IMR-90 (cell line): ENCODE data around the gene ADCY2. TPM values are rescaled to one million over a fixed set of nuclear protein-coding genes. Genes with fewer than 3 reads are reported as not detected.
A peak's percentile ranks its signal among the peaks of the same experiment; 100 is the strongest.

Experiments used
- ATAC-seq: fragments of 200-7000 bp; cut with Tn5 transposase; 2 replicates; pipeline ENCODE4 v1.9.1; 2020; ENCODE audit warnings: low read depth, mild to moderate bottlenecking, moderate library complexity
- BruUV-seq: library from RNA; stranded (reverse); fragments of 400-500 nt; replicated peaks from 2 replicates; lab custom pipeline; 2021; lab: Mats Ljungman, UMichigan
- CTCF ChIA-PET: fragments of 300-600 bp; formaldehyde crosslinking; extraction: SDS; loops from one replicate; lab custom pipeline; 2021; ENCODE audit warnings: antibody characterized with exemption; lab: Yijun Ruan, JAX
- POLR2A ChIA-PET: fragments of 300-600 bp; sonication (Branson Sonifier 250); formaldehyde crosslinking; loops from one replicate; lab custom pipeline; 2022; ENCODE audit warnings: antibody characterized with exemption; ENCODE audit not compliant: unreplicated experiment; lab: Charles Lee
- DNase-seq: peaks from one replicate; pipeline ENCODE4 v3.0.0; 2013
- H2AFZ ChIP-seq: replicated peaks from 2 replicates; pipeline ENCODE3; 2013; ENCODE audit warnings: low read length, mild to moderate bottlenecking; ENCODE audit not compliant: poor library complexity
- H2AK5ac ChIP-seq: 2 replicates; pipeline ENCODE4 v1.6.1; 2013; ENCODE audit warnings: low read depth, low read length, inconsistent platforms
- H2AK9ac ChIP-seq: replicated peaks from 2 replicates; pipeline ENCODE3; 2013; ENCODE audit warnings: mild to moderate bottlenecking, low read depth, low read length, moderate library complexity; ENCODE audit not compliant: poor library complexity
- H2BK120ac ChIP-seq: 2 replicates; pipeline ENCODE4 v1.6.1; 2013; ENCODE audit warnings: low read depth, low read length, inconsistent platforms
- H2BK15ac ChIP-seq: 3 replicates; pipeline ENCODE4 v1.6.1; 2013; ENCODE audit warnings: low read depth, low read length, inconsistent platforms
- H2BK20ac ChIP-seq: 2 replicates; pipeline ENCODE4 v1.6.1; 2013; ENCODE audit warnings: low read depth, mild to moderate bottlenecking, inconsistent platforms, low read length, moderate library complexity
- H2BK5ac ChIP-seq: 2 replicates; pipeline ENCODE4 v1.6.1; 2013; ENCODE audit warnings: mild to moderate bottlenecking, low read depth, low read length, inconsistent platforms; ENCODE audit not compliant: poor library complexity, severe bottlenecking
- H3K14ac ChIP-seq: replicated peaks from 2 replicates; pipeline ENCODE4 v1.6.1; 2013; ENCODE audit warnings: low read depth, low read length, inconsistent platforms
- H3K18ac ChIP-seq: 2 replicates; pipeline ENCODE4 v1.6.1; 2013; ENCODE audit warnings: low read depth, low read length, control low read depth
- H3K23ac ChIP-seq: 2 replicates; pipeline ENCODE4 v1.6.1; 2013; ENCODE audit warnings: low read depth, low read length, inconsistent platforms
- H3K27ac ChIP-seq: 2 replicates; pipeline ENCODE4 v1.5.1; 2013; ENCODE audit warnings: mild to moderate bottlenecking, control low read depth, low read length; ENCODE audit not compliant: insufficient read depth
- H3K27me3 ChIP-seq: 2 replicates; pipeline ENCODE4 v1.6.1; 2013; ENCODE audit warnings: low read length; ENCODE audit not compliant: control insufficient read depth, insufficient read depth
- H3K36me3 ChIP-seq: 2 replicates; pipeline ENCODE4 v1.6.1; 2013; ENCODE audit warnings: low read length, mixed read lengths; ENCODE audit not compliant: control insufficient read depth, insufficient read depth
- H3K4ac ChIP-seq: 2 replicates; pipeline ENCODE4 v1.6.1; 2013; ENCODE audit warnings: low read depth, low read length, inconsistent platforms
- H3K4me1 ChIP-seq: 2 replicates; pipeline ENCODE4 v1.6.1; 2013; ENCODE audit warnings: low read length, mixed read lengths; ENCODE audit not compliant: control insufficient read depth, insufficient read depth
- H3K4me2 ChIP-seq: 2 replicates; pipeline ENCODE4 v1.6.1; 2013; ENCODE audit warnings: low read depth, mild to moderate bottlenecking, control low read depth, low read length, moderate library complexity
- H3K4me3 ChIP-seq: 2 replicates; pipeline ENCODE4 v1.5.1; 2013; ENCODE audit warnings: low read depth, mild to moderate bottlenecking, control low read depth, low read length, moderate library complexity; ENCODE audit not compliant: insufficient read depth
- H3K56ac ChIP-seq: 2 replicates; pipeline ENCODE4 v1.6.1; 2013; ENCODE audit warnings: low read length, inconsistent platforms; ENCODE audit not compliant: insufficient read depth; ENCODE audit errors: extremely low read depth
- H3K79me1 ChIP-seq, 2 experiments: 2 replicates each; pipeline ENCODE4 v1.6.1; 2013; ENCODE audit warnings: low read length in 2 of 2, inconsistent platforms in 1 of 2, low read depth in 1 of 2
- H3K9ac ChIP-seq: 2 replicates; pipeline ENCODE4 v1.6.1; 2013; ENCODE audit warnings: low read depth, low read length, control low read depth
- H3K9me1 ChIP-seq: 2 replicates; pipeline ENCODE4 v1.6.1; 2013; ENCODE audit warnings: low read length, inconsistent platforms; ENCODE audit not compliant: insufficient read depth
- H3K9me3 ChIP-seq: 2 replicates; pipeline ENCODE4 v1.6.1; 2013; ENCODE audit warnings: low read length; ENCODE audit not compliant: control insufficient read depth, insufficient read depth
- H4K20me1 ChIP-seq: 2 replicates; pipeline ENCODE4 v1.6.1; 2013; ENCODE audit warnings: low read length, inconsistent platforms; ENCODE audit not compliant: insufficient read depth
- H4K5ac ChIP-seq: 2 replicates; pipeline ENCODE4 v1.6.1; 2013; ENCODE audit warnings: mild to moderate bottlenecking, low read depth, low read length, control low read depth
- H4K8ac ChIP-seq, 2 experiments: 2 replicates each; pipeline ENCODE4 v1.6.1; 2013; ENCODE audit warnings: low read depth in 2 of 2, low read length in 2 of 2, control low read depth in 1 of 2, inconsistent platforms in 1 of 2
- H4K91ac ChIP-seq: 2 replicates; pipeline ENCODE4 v1.6.1; 2013; ENCODE audit warnings: low read depth, low read length, inconsistent platforms; ENCODE audit not compliant: insufficient read depth
- CTCF ChIP-seq: conservative IDR thresholded peaks from 2 replicates; pipeline ENCODE4 v1.5.1; 2012; ENCODE audit warnings: mild to moderate bottlenecking, low read depth, low read length, improper control_type of control experiment
- MAZ ChIP-seq: IDR thresholded peaks from 2 replicates; pipeline ENCODE4 v1.6.1; 2012; ENCODE audit warnings: low read depth, mild to moderate bottlenecking, low read length, improper control_type of control experiment, moderate library complexity, borderline replicate concordance
- WGBS, 2 experiments: methylation state at CpG; one replicate each; pipeline versions ENCODE4 v1.1.5 to v1.1.7; 2013; ENCODE audit warnings: missing lambda C conversion rate in 2 of 2; ENCODE audit not compliant: insufficient read length in 1 of 2; ENCODE audit errors: extremely low coverage in 2 of 2; 5-methylcytosine and 5-hydroxymethylcytosine counted together
- dilution Hi-C: fragments of 300-500 bp; cut with HindIII; formaldehyde crosslinking; loops from one replicate; pipeline ENCODE4 v1.14.3; 2018; ENCODE audit warnings: low sequenced_read_pairs; ENCODE audit not compliant: unreplicated experiment
- in situ Hi-C: fragments of 300-500 bp; cut with MboI; formaldehyde crosslinking; loops from 3 replicates; pipeline ENCODE4 v1.14.3; 2019; ENCODE audit warnings: low sequenced_read_pairs, inconsistent platforms, mixed read lengths
- intact Hi-C: fragments of 100-400 bp; cut with micrococcal nuclease; formaldehyde crosslinking; loops from 2 replicates; pipeline ENCODE4 v1.10.0; 2022
- polyA plus RNA-seq, 3 experiments: library from polyadenylated mRNA; depleted of rRNA; stranded (reverse); fragments of >200 nt; gene quantifications; 2 replicates each; pipeline ENCODE4 v1.2.3, GENCODE V29; 2012; ENCODE audit warnings: low replicate concordance in 1 of 3
- total RNA-seq: library from RNA; depleted of rRNA; stranded (reverse); fragments of >200 nt; gene quantifications from 2 replicates; pipeline ENCODE4 v1.2.3, GENCODE V29; 2012

Gene ADCY2
- total and polyA plus RNA-seq, 2 of the 4 experiments (the other 2 are of a cell fraction), result not detected

DNA sequence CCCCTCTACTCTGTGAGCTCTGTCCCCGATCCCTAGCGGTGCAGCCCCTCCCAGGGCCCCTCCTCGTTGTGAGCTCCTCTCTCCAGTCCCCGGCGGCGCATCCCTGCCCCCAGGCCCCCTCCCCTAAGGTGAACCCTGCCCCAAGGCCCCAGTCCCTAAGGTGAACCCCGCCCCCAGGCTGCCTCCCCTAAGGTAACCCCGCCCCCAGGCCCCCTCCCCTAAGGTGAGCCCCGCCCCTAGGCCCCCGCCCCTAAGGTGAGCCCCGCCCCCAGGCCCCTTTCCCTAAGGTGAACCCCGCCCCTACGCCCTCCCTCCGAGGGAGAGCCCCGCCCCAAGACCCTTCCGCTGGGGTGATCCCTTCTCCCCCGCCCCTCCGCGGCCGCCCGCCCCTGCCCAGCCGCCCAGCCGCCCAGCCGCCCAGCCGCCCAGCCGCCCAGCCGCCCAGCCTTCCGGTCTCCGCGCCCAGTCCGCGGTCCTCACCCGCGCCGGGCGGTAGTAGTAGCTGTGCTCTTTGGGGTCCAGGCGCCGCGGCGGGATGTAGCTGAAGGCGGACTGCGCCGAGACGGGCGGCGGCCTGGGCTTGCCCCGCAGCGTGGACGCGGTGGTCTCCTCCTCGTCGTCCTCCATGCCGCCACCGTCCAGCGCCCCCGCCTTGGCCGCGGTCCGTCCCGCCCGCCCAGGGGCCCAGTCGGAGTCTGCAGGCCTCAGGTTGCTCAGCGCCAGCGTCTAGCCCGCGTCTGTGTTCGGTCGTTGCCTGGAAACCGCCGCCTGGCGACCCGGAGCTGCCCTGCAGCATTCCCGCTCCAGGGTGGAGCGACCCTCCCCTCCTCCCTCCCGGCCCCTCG, 454.7 kb downstream of the ADCY2 start, which contains the start of gene CFAP90:
CFAP90 (minus strand) TSS at position 739 of the 845 bp plus-strand sequence; CDS start at position 627, 112 bp downstream.
- DNase-seq (peak; percentile 30), ATAC-seq (peak; percentile 72)
- peak within 1 kb of the TSS; percentile 63 for H3K4me2 ChIP-seq
- no peak within 1 kb of the TSS for H2BK5ac ChIP-seq
- H3K4me1 ChIP-seq, result no peaks in the 10 kb centered on the region
- peak within 1 kb of the TSS; percentile 37 for H2AK9ac ChIP-seq
- intact Hi-C loops (no loop called here), in situ Hi-C loops (no loop called here), dilution Hi-C loops (no loop called here)
- no peak within 1 kb of the TSS for H4K91ac ChIP-seq
- H3K79me1 ChIP-seq, result no peaks in the 10 kb centered on the region
- H3K9ac ChIP-seq, result no peak within 1 kb of the TSS
- BruUV-seq, result no TSS peak
- peaks cover 2% of the 10 kb centered on the region; the same call in 1 of the 2 replicates for H3K9me3 ChIP-seq
- H2BK120ac ChIP-seq, result no peak within 1 kb of the TSS
- H3K4me3 ChIP-seq, result peak within 1 kb of the TSS; percentile 58
- no peak within 1 kb of the TSS for H2BK15ac ChIP-seq
- ChIA-PET CTCF (no interaction called here), POLR2A (interaction anchor here (0.6 kb wide), 1 partner anchor 104 kb away, joined by 3 read pairs; no protein-coding TSS in a partner anchor)
- WGBS, 2 experiments, result 5% methylated on average over 16 of the region's 76 CpGs; no CpG with 5 or more reads in 1 of the 2 experiments
- peak within 1 kb of the TSS; percentile 89 for H2AFZ ChIP-seq
- H3K27me3 ChIP-seq, result peaks cover 29% of the 10 kb centered on the region
- no peaks in the 10 kb centered on the region for H3K9me1 ChIP-seq
- no peak within 1 kb of the TSS for H3K14ac ChIP-seq
- H3K4ac ChIP-seq, result no peak within 1 kb of the TSS
- no peak within 1 kb of the TSS for H2BK20ac ChIP-seq
- no peak within 1 kb of the TSS for H3K27ac ChIP-seq
- no peak within 1 kb of the TSS for H2AK5ac ChIP-seq
- H4K8ac ChIP-seq, result no peak within 1 kb of the TSS
- no peak within 1 kb of the TSS for H3K18ac ChIP-seq
- no peak within 1 kb of the TSS for H3K23ac ChIP-seq
- H4K20me1 ChIP-seq, result no peaks in the 10 kb centered on the region
- H4K5ac ChIP-seq, result no peak within 1 kb of the TSS
- H3K36me3 ChIP-seq, result no peaks in the 10 kb centered on the region
- TF ChIP-seq MAZ, result no peak
- TF ChIP-seq CTCF, result peak; percentile 45
- no peak within 1 kb of the TSS for H3K56ac ChIP-seq
